ENCODE data around the gene BLOC1S5. TPM values are rescaled to one million over a fixed set of nuclear protein-coding genes. Genes with fewer than 3 reads are reported as not detected.

The BLOC1S5 gene
- total and polyA plus RNA-seq, 2 of the 8 experiments (the other 6 are each of a cell fraction or from before 2014, with no cell fraction given): 3.4 to 17.2 TPM

DNA sequence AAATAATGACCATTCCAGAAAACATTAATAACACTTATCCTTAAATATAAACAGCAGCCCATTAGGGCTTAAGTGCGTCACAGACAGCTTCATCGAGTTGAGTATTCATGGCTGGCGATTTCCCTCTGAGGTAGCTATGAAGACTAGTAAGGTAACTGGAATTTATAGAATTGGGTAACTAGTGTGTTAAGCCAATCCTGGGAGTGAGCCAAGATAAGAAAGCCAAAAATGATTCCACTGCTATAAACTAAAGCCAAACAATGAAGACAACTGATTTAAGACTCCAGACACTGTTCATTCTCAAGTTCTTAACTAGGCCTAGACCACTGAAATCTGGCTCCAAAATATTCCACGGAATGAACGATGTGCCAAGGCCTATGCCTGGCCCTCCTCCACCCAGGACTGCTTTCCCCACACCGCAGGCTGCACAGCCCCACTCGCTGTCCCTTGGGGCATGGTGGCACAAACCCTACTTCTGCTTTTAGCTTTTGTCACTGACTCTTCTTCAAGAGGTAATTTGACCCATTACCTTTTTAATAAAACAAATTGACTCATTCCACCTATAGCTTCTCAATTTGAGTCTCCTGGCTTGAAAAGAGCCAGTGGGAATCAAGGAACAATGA lies 66.0 kb downstream of the BLOC1S5 start:
- WGBS, 2 experiments (ENCODE audit: extremely low coverage in 1 of 2, insufficient coverage in 1 of 2, insufficient read length in 1 of 2, insufficient replicate concordance in 2 of 2, low coverage in 1 of 2, low lambda C conversion rate in 2 of 2, missing lambda C conversion rate in 1 of 2): 93% methylated on average over 7 of the region's 7 CpGs; no CpG with 5 or more reads in 1 of the 2 experiments
- no peak for DNase-seq (ENCODE audit: low read depth in 1 of 2, low spot score in 2 of 2)
- no peak overlapping the region for H2BK120ac ChIP-seq (replicated peaks; ENCODE audit: low read depth, low read length)
- CTCF ChIA-PET (ENCODE audit: partially characterized antibody): interaction anchor here (0.5 to 1.7 kb wide), 3 partner anchors 11 to 99 kb away, joined by 3 to 4 read pairs (median 3); no protein-coding TSS in a partner anchor
- H4K91ac ChIP-seq (replicated peaks; ENCODE audit: insufficient read length, low read length): no peak overlapping the region
- H3K18ac ChIP-seq (ENCODE audit: extremely low read depth, low read length): no peak overlapping the region
- H3K27me3 ChIP-seq (replicated peaks in 1 of 4; ENCODE audit: control insufficient read depth in 3 of 4, extremely low read depth in 1 of 4, insufficient read depth in 3 of 4, low read length in 3 of 4): no peaks in the 10 kb centered on the region
- TF ChIP-seq RFX5 (IDR thresholded peaks at IDR 0.05; ENCODE audit: borderline replicate concordance, low read depth, low read length): no peak
- H3K79me2 ChIP-seq (ENCODE audit: control insufficient read depth in 1 of 2, insufficient read depth in 2 of 2, low read length in 2 of 2): no peaks in the 10 kb centered on the region
- H2AFZ ChIP-seq (ENCODE audit: low read length): no peak overlapping the region
- H2AK5ac ChIP-seq (ENCODE audit: low read depth, low read length): no peak overlapping the region
- H2BK20ac ChIP-seq (ENCODE audit: low read length): no peak overlapping the region
- H3K56ac ChIP-seq (replicated peaks; ENCODE audit: insufficient read length, low read depth, low read length): no peak overlapping the region
- no peaks in the 10 kb centered on the region for H3K4me1 ChIP-seq (replicated peaks in 1 of 4; ENCODE audit: control insufficient read depth in 3 of 4, insufficient read depth in 4 of 4, low read length in 3 of 4)
- H2BK12ac ChIP-seq (ENCODE audit: low read depth, low read length): no peak overlapping the region
- H3K23ac ChIP-seq (ENCODE audit: insufficient read length): no peak overlapping the region
- no peak overlapping the region for H3K4me2 ChIP-seq (ENCODE audit: insufficient read depth in 1 of 2, low read depth in 2 of 2, low read length in 2 of 2)
- POLR2A ChIA-PET (ENCODE audit: partially characterized antibody): no interaction called here
- no peak overlapping the region for H2BK15ac ChIP-seq (ENCODE audit: low read length)
- no peak overlapping the region for H3K27ac ChIP-seq (ENCODE audit: low read depth, low read length)
- H3K4ac ChIP-seq (replicated peaks; ENCODE audit: insufficient read length, low read depth, low read length): no peak overlapping the region
- no peaks in the 10 kb centered on the region for H3K9me3 ChIP-seq (ENCODE audit: insufficient read depth in 2 of 2, low read depth in 1 of 2, low read length in 1 of 2)
- no peaks in the 10 kb centered on the region for H4K20me1 ChIP-seq (replicated peaks in 1 of 2; ENCODE audit: control insufficient read depth in 1 of 2, insufficient read depth in 2 of 2, low read length in 2 of 2)
- H2BK5ac ChIP-seq (ENCODE audit: low read depth, low read length): no peak overlapping the region
- no peak overlapping the region for H3K4me3 ChIP-seq (ENCODE audit: extremely low read depth in 1 of 4, insufficient read depth in 2 of 4, low read depth in 3 of 4, low read length in 4 of 4)
- no peak overlapping the region for H3K9ac ChIP-seq (replicated peaks in 1 of 4; ENCODE audit: extremely low read depth in 1 of 4, low read depth in 3 of 4, low read length in 3 of 4)
- H4K8ac ChIP-seq (ENCODE audit: extremely low read depth, insufficient read depth, low read length): no peak overlapping the region
- H3K36me3 ChIP-seq (ENCODE audit: control insufficient read depth in 2 of 4, insufficient read depth in 4 of 4, low read length in 3 of 4): no peaks in the 10 kb centered on the region
- H4K5ac ChIP-seq (ENCODE audit: insufficient read length, low read depth, low read length): no peak overlapping the region
- H3K23me2 ChIP-seq (ENCODE audit: low read depth, low read length): no peaks in the 10 kb centered on the region
- no peak for FAIRE-seq
- H3K79me1 ChIP-seq (ENCODE audit: low read depth, low read length): no peaks in the 10 kb centered on the region
- H3K14ac ChIP-seq (ENCODE audit: insufficient read length): no peak overlapping the region
